Spleen (tissue), 11 donors: ENCODE data around the gene MARCHF9. TPM values are rescaled to one million over a fixed set of nuclear protein-coding genes. Genes with fewer than 3 reads are reported as not detected.
A peak's percentile ranks its signal among the peaks of the same experiment; 100 is the strongest.

Experiments used
- DNase-seq: peaks from one replicate; pipeline ENCODE4 v3.0.0-alpha.2; 2020
- H3K27ac ChIP-seq, 8 donors: fragments of 200-600 bp; sonication (generic) in 7 of 8; 1 replicate in 4 of 8; 2 replicates in 4 of 8; pipeline versions ENCODE4 v1.5.0 to v1.8.0; 2016 to 2021; ENCODE audit warnings: inconsistent platforms in 4 of 8, mild to moderate bottlenecking in 4 of 8, moderate library complexity in 1 of 8
- H3K27me3 ChIP-seq, 7 donors: fragments of 200-600 bp; sonication (generic) in 6 of 7; replicated peaks in 1 of 7; 1 replicate in 4 of 7; 2 replicates in 3 of 7; pipeline versions ENCODE4 v1.5.0 to v1.8.0; 2016 to 2021; ENCODE audit warnings: inconsistent platforms in 3 of 7, mild to moderate bottlenecking in 1 of 7
- H3K36me3 ChIP-seq, 6 donors: fragments of 200-600 bp; sonication (generic) in 5 of 6; 1 replicate in 4 of 6; 2 replicates in 2 of 6; pipeline versions ENCODE4 v1.5.0 to v1.8.0; 2016 to 2021; ENCODE audit warnings: inconsistent platforms in 2 of 6
- H3K4me1 ChIP-seq, 6 donors: fragments of 200-600 bp; sonication (generic) in 5 of 6; 1 replicate in 3 of 6; 2 replicates in 3 of 6; pipeline versions ENCODE4 v1.5.0 to v1.8.0; 2016 to 2021; ENCODE audit warnings: inconsistent platforms in 3 of 6
- H3K4me3 ChIP-seq, 8 donors: fragments of 200-600 bp; sonication (generic) in 7 of 8; 1 replicate in 4 of 8; 2 replicates in 4 of 8; pipeline versions ENCODE4 v1.5.0 to v1.8.0; 2016 to 2021; ENCODE audit warnings: inconsistent platforms in 4 of 8, mild to moderate bottlenecking in 4 of 8, moderate library complexity in 2 of 8
- H3K9me3 ChIP-seq, 8 donors: fragments of 200-600 bp; sonication (generic) in 7 of 8; 1 replicate in 4 of 8; 2 replicates in 4 of 8; pipeline versions ENCODE4 v1.5.0 to v1.8.0; 2016 to 2021; ENCODE audit warnings: inconsistent platforms in 4 of 8
- CTCF ChIP-seq, 11 experiments: fragments of 200-600 bp in 7 of 11; fragments of 450-650 bp in 4 of 11; sonication (generic) in 4 of 11; IDR thresholded peaks in 8 of 11; conservative IDR thresholded peaks in 3 of 11; 1 replicate in 7 of 11; 2 replicates in 4 of 11; pipeline versions ENCODE4 v1.4.0 to v1.8.0; 2016 to 2021; ENCODE audit warnings: antibody characterized with exemption in 11 of 11, inconsistent platforms in 4 of 11, mild to moderate bottlenecking in 1 of 11
- POLR2A ChIP-seq, 3 donors: fragments of 450-650 bp; IDR thresholded peaks; one replicate each; pipeline ENCODE4 v1.5.1; 2017; ENCODE audit warnings: antibody characterized with exemption in 3 of 3, mild to moderate bottlenecking in 1 of 3
- POLR2AphosphoS5 ChIP-seq, 3 donors: sonication (generic); formaldehyde crosslinking; IDR thresholded peaks; one replicate each; pipeline ENCODE4 v1.5.1; 2017; ENCODE audit warnings: antibody characterized with exemption in 3 of 3
- WGBS, 5 donors: extraction: QIAGEN DNeasy Blood & Tissue Kit in 3 of 5; methylation state at CpG; one replicate each; pipeline versions ENCODE4 v1.1.5 to v1.1.7; 2013 to 2018; 5-methylcytosine and 5-hydroxymethylcytosine counted together
- intact Hi-C: fragments of 100-400 bp; cut with DNase I; formaldehyde crosslinking; loops from one replicate; pipeline ENCODE4 v1.15.0; 2023; ENCODE audit warnings: low total_unique reads
- polyA plus RNA-seq, 3 donors: library from polyadenylated mRNA; stranded (reverse); fragments of 200-250 nt; gene quantifications; one replicate each; pipeline ENCODE4 v1.2.1, GENCODE V29; 2013
- total RNA-seq, 7 donors: library from RNA; depleted of rRNA in 3 of 7; stranded (reverse); fragments of >200 nt in 3 of 7; fragmentation: NEBNext Ultra II Directional in 4 of 7; extraction: Animal tissue kit (Norgen Biotek cat#: 25700) in 4 of 7; gene quantifications; one replicate each; pipeline versions ENCODE4 v1.1.0 to v1.2.1, GENCODE V29; 2016 to 2021
- donor health status: healthy with polysubstance abuse.
- donor health status: DM: no; HTN: no; CAD: no; lungs with moderate emphysema.
- donor health status: DM: no; HTN: no; CAD: no.
- donor health status: Bipolar disorder and iron deficiency.
- donor health status: healthy.
- donor health status: DM: no; HTN: no; CAD: no.
- donor health status: DM: yes; HTN: yes; CAD: no.

MARCHF9 gene
- total and polyA plus RNA-seq, 10 donors: 17.2 to 49.0 (median 27.1) TPM

- intact Hi-C loops: no loop called here
- WGBS, 5 donors: 2 to 8% (median 3%) methylated on average over 5 of the region's 5 CpGs
These were observed 2.3 kb upstream of the MARCHF9 start for GRCh38 chr12:57752668-57753000.

GRCh38 chr12:57753756-57754337, 1.1 kb upstream of the MARCHF9 start:
- intact Hi-C loops: no loop called here
- peaks cover 26 to 78% (median 55%) of the 10 kb centered on the region in 6 donors for H3K4me1 ChIP-seq
- WGBS, 5 donors: 24 to 52% (median 41%) methylated on average over 1 of the region's 1 CpG
- H3K4me3 ChIP-seq: peak overlapping the region in 2 of 8 donors; percentile 85 to 95
- peaks cover 0 to 10% (median 0%) of the 10 kb centered on the region in 7 donors for H3K27me3 ChIP-seq
- peaks cover 0 to 40% (median 29%) of the 10 kb centered on the region in 6 donors for H3K36me3 ChIP-seq
- no peaks in the 10 kb centered on the region for H3K9me3 ChIP-seq
- H3K27ac ChIP-seq: peak overlapping the region in 6 of 8 donors; percentile 78 to 95 (median 86)
- DNase-seq: no peak
- TF ChIP-seq POLR2AphosphoS5 (IDR thresholded peaks at IDR 0.05) (no peak), CTCF (IDR thresholded peaks at IDR 0.05 in 8 of 11, conservative IDR thresholded peaks at IDR 0.05 in 3 of 11) (no peak), POLR2A (IDR thresholded peaks at IDR 0.05) (no peak)

More at GRCh38 chr12:57752668-57753000, 2.3 kb upstream of the MARCHF9 start:
- Histone ChIP-seq H3K27me3 (peaks cover 0 to 10% (median 0%) of the 10 kb centered on the region in 7 donors), H3K4me3 (peak overlapping the region in 7 of 8 donors; percentile 67 to 89 (median 71)), H3K9me3 (no peaks in the 10 kb centered on the region), H3K36me3 (peaks cover 0 to 40% (median 29%) of the 10 kb centered on the region in 6 donors), H3K27ac (peak overlapping the region in 7 of 8 donors; percentile 64 to 93 (median 87)), H3K4me1 (peaks cover 26 to 69% (median 55%) of the 10 kb centered on the region in 6 donors)
- DNase-seq: no peak
- TF ChIP-seq POLR2AphosphoS5 (IDR thresholded peaks at IDR 0.05) (no peak), POLR2A (IDR thresholded peaks at IDR 0.05) (no peak), CTCF (IDR thresholded peaks at IDR 0.05 in 8 of 11, conservative IDR thresholded peaks at IDR 0.05 in 3 of 11) (no peak)

GRCh38 chr12:57755194-57755453, 221 bp downstream of the MARCHF9 start:
- intact Hi-C loops: no loop called here
- H3K9me3 ChIP-seq: no peaks in the 10 kb centered on the region
- 0 to 3% (median 1%) methylated on average over 6 to 34 of the region's 34 CpGs; no CpG with 5 or more reads in 1 of the 5 donors for WGBS, 5 donors
- peak overlapping the region; percentile 58 to 95 (median 70) for H3K4me3 ChIP-seq
- H3K4me1 ChIP-seq: peaks cover 26 to 81% (median 55%) of the 10 kb centered on the region in 6 donors
- H3K27ac ChIP-seq: peak overlapping the region; percentile 65 to 95 (median 83)
- TF ChIP-seq POLR2AphosphoS5 (IDR thresholded peaks at IDR 0.05): no peak
- no peak for TF ChIP-seq CTCF (IDR thresholded peaks at IDR 0.05 in 8 of 11, conservative IDR thresholded peaks at IDR 0.05 in 3 of 11)
- TF ChIP-seq POLR2A (IDR thresholded peaks at IDR 0.05): no peak
- H3K27me3 ChIP-seq: peaks cover 0 to 10% (median 0%) of the 10 kb centered on the region in 7 donors
- DNase-seq: no peak
- peaks cover 0 to 32% (median 25%) of the 10 kb centered on the region in 6 donors for H3K36me3 ChIP-seq

GRCh38 chr12:57755454-57756372, 810 bp downstream of the MARCHF9 start:
- peaks cover 25 to 75% (median 51%) of the 10 kb centered on the region in 6 donors for H3K4me1 ChIP-seq
- peak overlapping the region; percentile 65 to 95 (median 83) for H3K27ac ChIP-seq
- 0 to 3% (median 1%) methylated on average over 16 to 76 of the region's 76 CpGs for WGBS, 5 donors

More at GRCh38 chr12:57755454-57756372, 810 bp downstream of the MARCHF9 start:
- TF ChIP-seq POLR2AphosphoS5 (IDR thresholded peaks at IDR 0.05) (peak in 1 of 3 donors; percentile 39), CTCF (IDR thresholded peaks at IDR 0.05 in 8 of 11, conservative IDR thresholded peaks at IDR 0.05 in 3 of 11) (no peak)
- no peaks in the 10 kb centered on the region for H3K9me3 ChIP-seq
- intact Hi-C loops: no loop called here
- DNase-seq: peak; percentile 91
- H3K4me3 ChIP-seq: peak overlapping the region; percentile 58 to 95 (median 70)
- H3K27me3 ChIP-seq: peaks cover 0 to 10% (median 0%) of the 10 kb centered on the region in 7 donors
- peaks cover 0 to 26% (median 20%) of the 10 kb centered on the region in 6 donors for H3K36me3 ChIP-seq
